ENCODE results near the gene OR10G3. TPM values are rescaled to one million over a fixed set of nuclear protein-coding genes. Genes with fewer than 3 reads are reported as not detected.
"Not testable (repeated sequence)": the region's sequence is repeated elsewhere in the genome, so short reads cannot be mapped to it uniquely, and the experiment has no call there.

Gene OR10G3
- total RNA-seq, 1 donor from 2014 or later, result not detected

GRCh38 chr14:21556378-21557083, 23.3 kb downstream of the OR10G3 start:
- DNase-seq (ENCODE audit: low spot score), result no peak
- Mint-ChIP-seq H3K27ac (ENCODE audit: unreplicated experiment) (peak overlapping the region; percentile 83), H3K4me3 (ENCODE audit: unreplicated experiment) (peak overlapping the region; percentile 24), H3K9me3 (ENCODE audit: unreplicated experiment) (no peaks in the 10 kb centered on the region), H3K36me3 (ENCODE audit: low read depth, unreplicated experiment) (no peaks in the 10 kb centered on the region), H3K4me1 (ENCODE audit: unreplicated experiment) (peaks cover 5% of the 10 kb centered on the region), H3K27me3 (ENCODE audit: unreplicated experiment) (peaks cover 2% of the 10 kb centered on the region)
- TF ChIP-seq, protein P1, sequence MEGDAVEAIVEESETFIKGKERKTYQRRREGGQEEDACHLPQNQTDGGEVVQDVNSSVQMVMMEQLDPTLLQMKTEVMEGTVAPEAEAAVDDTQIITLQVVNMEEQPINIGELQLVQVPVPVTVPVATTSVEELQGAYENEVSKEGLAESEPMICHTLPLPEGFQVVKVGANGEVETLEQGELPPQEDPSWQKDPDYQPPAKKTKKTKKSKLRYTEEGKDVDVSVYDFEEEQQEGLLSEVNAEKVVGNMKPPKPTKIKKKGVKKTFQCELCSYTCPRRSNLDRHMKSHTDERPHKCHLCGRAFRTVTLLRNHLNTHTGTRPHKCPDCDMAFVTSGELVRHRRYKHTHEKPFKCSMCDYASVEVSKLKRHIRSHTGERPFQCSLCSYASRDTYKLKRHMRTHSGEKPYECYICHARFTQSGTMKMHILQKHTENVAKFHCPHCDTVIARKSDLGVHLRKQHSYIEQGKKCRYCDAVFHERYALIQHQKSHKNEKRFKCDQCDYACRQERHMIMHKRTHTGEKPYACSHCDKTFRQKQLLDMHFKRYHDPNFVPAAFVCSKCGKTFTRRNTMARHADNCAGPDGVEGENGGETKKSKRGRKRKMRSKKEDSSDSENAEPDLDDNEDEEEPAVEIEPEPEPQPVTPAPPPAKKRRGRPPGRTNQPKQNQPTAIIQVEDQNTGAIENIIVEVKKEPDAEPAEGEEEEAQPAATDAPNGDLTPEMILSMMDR (IDR thresholded peaks at IDR 0.05; ENCODE audit: unreplicated experiment), result no peak

GRCh38 chr14:21553266-21553665, 26.6 kb downstream of the OR10G3 start:
- no peaks in the 10 kb centered on the region for H3K9me3 Mint-ChIP-seq (ENCODE audit: unreplicated experiment)
- H3K4me3 Mint-ChIP-seq (ENCODE audit: unreplicated experiment), result no peak overlapping the region
- H3K27ac Mint-ChIP-seq (ENCODE audit: unreplicated experiment), result no peak overlapping the region
- TF ChIP-seq, protein P1 (IDR thresholded peaks at IDR 0.05; ENCODE audit: unreplicated experiment), result no peak
- DNase-seq (ENCODE audit: low spot score), result no peak
- H3K4me1 Mint-ChIP-seq (ENCODE audit: unreplicated experiment), result peaks cover 5% of the 10 kb centered on the region
- H3K36me3 Mint-ChIP-seq (ENCODE audit: low read depth, unreplicated experiment), result no peaks in the 10 kb centered on the region
- peaks cover 2% of the 10 kb centered on the region for H3K27me3 Mint-ChIP-seq (ENCODE audit: unreplicated experiment)

- H3K4me1 Mint-ChIP-seq (ENCODE audit: unreplicated experiment); DNase-seq (ENCODE audit: low spot score); H3K27ac Mint-ChIP-seq (ENCODE audit: unreplicated experiment); H3K9me3 Mint-ChIP-seq (ENCODE audit: unreplicated experiment); H3K27me3 Mint-ChIP-seq (ENCODE audit: unreplicated experiment); H3K36me3 Mint-ChIP-seq (ENCODE audit: low read depth, unreplicated experiment); H3K4me3 Mint-ChIP-seq (ENCODE audit: unreplicated experiment): not testable (repeated sequence)
These were observed 35.3 kb downstream of the OR10G3 start for GRCh38 chr14:21544588-21544987.

DNA sequence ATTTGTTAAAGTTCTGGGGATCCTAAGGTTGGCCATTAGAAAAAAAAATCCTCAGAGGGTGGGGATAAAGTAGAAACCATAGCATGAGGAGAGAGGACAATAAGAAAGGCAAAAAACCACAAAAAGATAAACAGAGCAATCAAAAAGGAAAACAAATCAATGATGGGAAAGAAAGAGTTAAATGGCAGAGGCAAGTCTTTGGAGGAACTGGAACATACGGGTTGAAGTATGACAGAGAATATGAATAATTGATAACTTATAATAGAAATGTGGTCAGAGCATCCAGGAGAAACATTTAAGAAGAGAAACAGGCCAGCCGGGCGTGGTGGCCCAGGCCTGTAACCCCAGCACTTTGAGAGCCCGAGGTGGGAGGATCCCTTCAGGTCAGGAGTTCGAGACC, 35.9 kb downstream of the OR10G3 start:
- Mint-ChIP-seq H3K4me1 (ENCODE audit: unreplicated experiment) (peaks cover 14% of the 10 kb centered on the region), H3K4me3 (ENCODE audit: unreplicated experiment) (no peak overlapping the region), H3K36me3 (ENCODE audit: low read depth, unreplicated experiment) (no peaks in the 10 kb centered on the region), H3K27me3 (ENCODE audit: unreplicated experiment) (peaks cover 11% of the 10 kb centered on the region), H3K27ac (ENCODE audit: unreplicated experiment) (peak overlapping the region; percentile 65), H3K9me3 (ENCODE audit: unreplicated experiment) (no peaks in the 10 kb centered on the region)
- no peak for DNase-seq (ENCODE audit: low spot score)
- TF ChIP-seq, protein P1 (IDR thresholded peaks at IDR 0.05; ENCODE audit: unreplicated experiment), result no peak

DNA sequence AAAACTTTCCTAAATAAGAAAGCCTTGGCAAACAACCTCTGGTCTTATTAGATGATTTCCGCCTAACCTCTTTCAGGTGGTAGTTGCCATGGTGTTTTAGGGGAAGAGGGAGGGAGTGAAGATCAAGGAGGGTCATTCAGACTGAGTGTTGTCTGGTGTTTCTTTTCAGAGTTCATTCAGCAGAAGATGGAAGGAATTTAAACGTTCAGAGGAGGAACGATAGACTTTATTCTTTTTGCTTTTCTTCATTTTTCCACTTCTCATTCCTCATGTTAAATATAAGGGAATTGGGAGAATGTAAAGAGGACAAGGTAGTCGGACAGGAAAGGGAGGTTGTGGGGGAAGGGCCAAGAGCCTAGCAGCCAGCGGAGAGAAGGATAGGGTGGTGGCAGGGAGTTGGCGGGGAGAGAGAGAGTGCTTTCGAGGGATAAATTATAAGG, 36.3 kb downstream of the OR10G3 start:
- Mint-ChIP-seq H3K36me3 (ENCODE audit: low read depth, unreplicated experiment) (no peaks in the 10 kb centered on the region), H3K4me3 (ENCODE audit: unreplicated experiment) (no peak overlapping the region), H3K4me1 (ENCODE audit: unreplicated experiment) (peaks cover 17% of the 10 kb centered on the region), H3K9me3 (ENCODE audit: unreplicated experiment) (no peaks in the 10 kb centered on the region), H3K27ac (ENCODE audit: unreplicated experiment) (peak overlapping the region; percentile 65), H3K27me3 (ENCODE audit: unreplicated experiment) (peaks cover 11% of the 10 kb centered on the region)
- TF ChIP-seq, protein P1 (IDR thresholded peaks at IDR 0.05; ENCODE audit: unreplicated experiment), result no peak
- no peak for DNase-seq (ENCODE audit: low spot score)

Measured in endothelial cell (in vitro differentiated cells).